Liver (tissue), 9 donors: ENCODE data around the gene CGNL1. TPM values are rescaled to one million over a fixed set of nuclear protein-coding genes. Genes with fewer than 3 reads are reported as not detected.

ENCODE experiments used
- DNase-seq: peaks from one replicate; pipeline ENCODE4 v3.0.0-alpha.2; 2017; ENCODE audit warnings: low spot score
- H3K27ac ChIP-seq, 2 donors: one replicate each; pipeline ENCODE4 v1.7.0; 2013; ENCODE audit warnings: inconsistent platforms in 2 of 2, low read length in 2 of 2, control low read depth in 1 of 2, low read depth in 1 of 2, mild to moderate bottlenecking in 1 of 2
- H3K27me3 ChIP-seq, 4 donors: one replicate each; pipeline versions ENCODE4 v1.6.1 to v1.7.0; 2013; ENCODE audit warnings: low read length in 3 of 4, inconsistent platforms in 1 of 4, mild to moderate bottlenecking in 1 of 4, moderate library complexity in 1 of 4; ENCODE audit not compliant: control insufficient read depth in 4 of 4, insufficient read depth in 4 of 4
- H3K36me3 ChIP-seq, 4 donors: one replicate each; pipeline versions ENCODE4 v1.6.1 to v1.7.0; 2013; ENCODE audit warnings: low read length in 3 of 4, mild to moderate bottlenecking in 3 of 4, low read depth in 1 of 4, moderate library complexity in 1 of 4; ENCODE audit not compliant: control insufficient read depth in 4 of 4, insufficient read depth in 3 of 4
- H3K4me1 ChIP-seq, 4 donors: one replicate each; pipeline versions ENCODE4 v1.6.1 to v1.7.0; 2013; ENCODE audit warnings: low read length in 3 of 4, mild to moderate bottlenecking in 3 of 4, moderate library complexity in 1 of 4; ENCODE audit not compliant: control insufficient read depth in 4 of 4, insufficient read depth in 4 of 4
- H3K4me3 ChIP-seq, 3 donors: one replicate each; pipeline versions ENCODE4 v1.6.1 to v1.7.0; 2013; ENCODE audit warnings: low read length in 3 of 3, control low read depth in 1 of 3, low read depth in 1 of 3, mild to moderate bottlenecking in 1 of 3
- H3K9ac ChIP-seq, 2 donors: one replicate each; pipeline ENCODE4 v1.7.0; 2013; ENCODE audit warnings: low read length in 2 of 2, mild to moderate bottlenecking in 2 of 2, moderate library complexity in 2 of 2, control low read depth in 1 of 2, low read depth in 1 of 2
- H3K9me3 ChIP-seq, 4 donors: one replicate each; pipeline versions ENCODE4 v1.6.1 to v1.7.0; 2013; ENCODE audit warnings: low read length in 3 of 4; ENCODE audit not compliant: control insufficient read depth in 4 of 4
- ATF3 ChIP-seq: IDR thresholded peaks from 2 replicates; pipeline ENCODE4 v1.6.1; 2016; ENCODE audit warnings: antibody characterized with exemption
- CTCF ChIP-seq: fragments of 150-350 bp; IDR thresholded peaks from 2 replicates; pipeline ENCODE4 v1.5.1; 2017; ENCODE audit warnings: improper control_type of control experiment, low read depth, low read length; ENCODE audit not compliant: missing input control
- EGR1 ChIP-seq, 2 donors: IDR thresholded peaks; 2 replicates each; pipeline ENCODE4 v1.6.1; 2016 to 2018; ENCODE audit warnings: antibody characterized with exemption in 2 of 2, low read depth in 2 of 2
- HNF4G ChIP-seq: IDR thresholded peaks from 2 replicates; pipeline ENCODE4 v1.6.1; 2016; ENCODE audit warnings: antibody characterized with exemption
- JUND ChIP-seq, 2 donors: IDR thresholded peaks; 2 replicates each; pipeline ENCODE4 v1.6.1; 2016; ENCODE audit warnings: antibody characterized with exemption in 2 of 2
- MAX ChIP-seq: IDR thresholded peaks from 2 replicates; pipeline ENCODE4 v1.6.1; 2016; ENCODE audit warnings: antibody characterized with exemption
- NR2F2 ChIP-seq: IDR thresholded peaks from 2 replicates; pipeline ENCODE4 v1.6.1; 2016; ENCODE audit warnings: antibody characterized with exemption
- RAD21 ChIP-seq, 2 donors: IDR thresholded peaks; 2 replicates each; pipeline ENCODE4 v1.6.1; 2016; ENCODE audit warnings: antibody characterized with exemption in 2 of 2, mild to moderate bottlenecking in 2 of 2
- REST ChIP-seq: IDR thresholded peaks from 2 replicates; pipeline ENCODE4 v1.6.1; 2016; ENCODE audit warnings: antibody characterized with exemption, mild to moderate bottlenecking
- RXRA ChIP-seq, 2 donors: IDR thresholded peaks; 2 replicates each; pipeline ENCODE4 v1.6.1; 2017 to 2018; ENCODE audit warnings: antibody characterized with exemption in 2 of 2, mild to moderate bottlenecking in 1 of 2
- TAF1 ChIP-seq: conservative IDR thresholded peaks from 2 replicates; pipeline ENCODE4 v1.6.1; 2016; ENCODE audit warnings: antibody characterized with exemption, mild to moderate bottlenecking
- ZBTB33 ChIP-seq: IDR thresholded peaks from 2 replicates; pipeline ENCODE4 v1.6.1; 2016; ENCODE audit warnings: antibody characterized with exemption
- WGBS: extraction: QIAGEN DNeasy Blood & Tissue Kit; methylation state at CpG from one replicate; pipeline ENCODE4 v1.1.7; 2013; 5-methylcytosine and 5-hydroxymethylcytosine counted together
- polyA plus RNA-seq, 2 donors: library from polyadenylated mRNA; stranded (reverse) in 1 of 2; unstranded in 1 of 2; fragments of 200-250 nt in 1 of 2; fragments of >200 nt in 1 of 2; fragmentation: Nextera tagmentation in 1 of 2; extraction: Ambion mirVana in 1 of 2; gene quantifications; one replicate each; pipeline versions ENCODE4 v1.2.1 to v1.2.3, GENCODE V29; 2013 to 2015
- total RNA-seq, 2 donors: library from RNA; depleted of rRNA; stranded (reverse); fragments of >200 nt; gene quantifications; one replicate each; pipeline ENCODE4 v1.2.3, GENCODE V29; 2014
- donor health status: healthy.
- donor health status: healthy.
- donor health status: healthy.
- donor health status: healthy.
- donor health status: healthy.

The CGNL1 gene
- total and polyA plus RNA-seq, 4 donors, result 12.0 to 31.9 (median 16.1) TPM

GRCh38 chr15:57344282-57344681, 32.0 kb upstream of the CGNL1 start:
- Histone ChIP-seq H3K9me3 (no peaks in the 10 kb centered on the region), H3K27ac (no peak overlapping the region), H3K4me1 (no peaks in the 10 kb centered on the region), H3K27me3 (no peaks in the 10 kb centered on the region), H3K9ac (no peak overlapping the region), H3K36me3 (no peaks in the 10 kb centered on the region), H3K4me3 (no peak overlapping the region)
- DNase-seq, result no peak
- 86% methylated on average over 9 of the region's 9 CpGs for WGBS
- TF ChIP-seq MAX (no peak), NR2F2 (no peak), TAF1 (no peak), ATF3 (no peak), RAD21 (IDR thresholded peaks at IDR 0.05) (no peak), CTCF (no peak), RXRA (IDR thresholded peaks at IDR 0.05) (no peak)

- H3K9ac ChIP-seq, result no peak overlapping the region
- H3K4me1 ChIP-seq, result no peaks in the 10 kb centered on the region
- no peaks in the 10 kb centered on the region for H3K36me3 ChIP-seq
- H3K4me3 ChIP-seq, result no peak overlapping the region
- H3K9me3 ChIP-seq, result no peaks in the 10 kb centered on the region
- TF ChIP-seq EGR1 (IDR thresholded peaks at IDR 0.05; ENCODE audit: low read depth in 2 of 2) (no peak), HNF4G (no peak), CTCF (peak; percentile 21), REST (no peak), ZBTB33 (no peak), TAF1 (no peak), RAD21 (IDR thresholded peaks at IDR 0.05) (peak; percentile 73 to 78), JUND (IDR thresholded peaks at IDR 0.05) (no peak)
- H3K27me3 ChIP-seq, result no peaks in the 10 kb centered on the region
- H3K27ac ChIP-seq, result no peak overlapping the region
- 72% methylated on average over 5 of the region's 5 CpGs for WGBS
- no peak for DNase-seq
Measured at GRCh38 chr15:57345584-57345983, 30.7 kb upstream of the CGNL1 start.
